ENCODE data around the gene PKP1.

PKP1 gene

DNA sequence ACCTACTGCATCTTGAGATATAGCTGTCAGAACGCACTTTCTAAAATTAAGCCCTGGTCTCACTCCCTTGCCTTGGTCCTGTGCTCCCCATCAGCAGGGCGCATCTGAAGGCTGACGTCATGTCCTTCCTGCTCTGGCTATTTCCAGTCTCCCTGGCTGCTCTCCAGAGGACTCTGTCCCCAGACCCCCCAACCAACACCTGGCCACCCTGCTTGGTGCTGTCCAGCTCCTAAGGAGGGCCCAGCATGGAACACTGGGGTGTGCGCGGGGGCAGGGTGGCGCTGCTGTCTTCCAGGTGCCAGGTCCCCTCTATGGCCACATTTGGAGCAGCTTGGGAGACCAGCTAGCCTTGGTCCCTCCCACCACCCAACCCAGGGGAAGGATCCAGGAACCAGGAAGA, 85.9 kb downstream of the PKP1 start:
- DNase-seq (ENCODE audit: low read depth): no peak

DNA sequence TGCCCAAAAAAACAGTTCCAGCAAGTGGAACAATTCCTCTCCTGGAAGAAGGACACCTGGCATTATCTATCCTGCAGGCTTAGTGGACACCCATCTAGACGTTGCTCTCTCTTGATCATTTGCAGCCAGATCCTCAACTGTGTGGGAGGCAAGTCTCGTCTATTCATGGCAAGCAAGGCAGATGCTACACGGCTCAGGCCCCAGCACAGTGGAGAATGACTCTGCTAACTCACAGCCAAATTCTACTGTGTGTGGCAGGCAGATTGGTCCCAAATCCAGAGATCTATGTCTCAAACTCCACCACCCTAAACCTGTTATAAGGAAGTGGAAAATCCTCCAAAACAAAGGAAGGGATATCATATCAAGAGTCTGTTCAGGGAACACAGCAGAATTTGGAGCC, 87.2 kb downstream of the PKP1 start:
- DNase-seq (ENCODE audit: low read depth): no peak

- DNase-seq (ENCODE audit: low read depth): no peak
Measured at GRCh38 chr1:201371276-201371675, 88.0 kb downstream of the PKP1 start.

- DNase-seq (ENCODE audit: low read depth): no peak
Measured at GRCh38 chr1:201371792-201372191, 88.5 kb downstream of the PKP1 start.

- no peak for DNase-seq (ENCODE audit: low read depth)
Measured at GRCh38 chr1:201374364-201374763, 91.1 kb downstream of the PKP1 start.

DNA sequence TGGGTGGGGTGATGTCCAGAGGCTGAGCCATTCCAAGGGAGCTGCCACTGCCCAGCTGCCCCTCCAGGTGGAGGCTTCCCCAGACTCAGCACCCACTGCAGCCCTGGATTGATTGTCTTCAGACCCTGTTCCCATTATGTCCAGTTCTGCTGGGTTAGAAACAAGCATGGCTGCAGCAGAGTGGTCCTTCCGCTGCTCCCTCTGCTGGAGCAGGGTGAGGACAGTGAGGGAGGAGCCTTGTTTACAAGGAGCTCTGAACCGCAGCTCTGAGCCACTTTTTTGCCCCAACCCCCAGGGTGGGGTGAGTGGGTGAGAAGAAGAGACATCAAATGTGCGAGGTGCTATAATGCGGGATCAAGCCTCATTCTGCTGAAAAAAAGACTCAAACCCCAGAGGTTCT, 91.9 kb downstream of the PKP1 start:
- DNase-seq (ENCODE audit: low read depth): no peak

DNA sequence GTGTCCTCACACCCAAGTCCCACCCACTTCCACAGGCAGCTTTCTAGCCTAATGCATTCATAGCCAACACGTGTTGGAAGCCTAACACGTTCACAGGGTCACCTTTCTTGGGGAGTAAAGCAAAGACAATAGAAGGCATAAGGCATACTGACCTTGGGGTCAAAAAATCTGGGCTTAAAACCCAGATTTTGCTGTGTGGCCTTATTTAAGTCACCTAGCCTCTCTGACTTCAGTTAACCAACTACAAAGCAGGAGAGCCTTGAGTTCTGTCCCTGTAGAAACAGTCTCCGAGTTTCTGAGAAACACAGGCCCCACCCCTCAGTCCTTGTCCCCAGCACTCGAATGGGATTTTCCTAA, 92.8 kb downstream of the PKP1 start:
- no peak for DNase-seq (ENCODE audit: low read depth)

GRCh38 chr1:201376464-201377374, 93.4 kb downstream of the PKP1 start:
- DNase-seq (ENCODE audit: low read depth): no peak

- DNase-seq (ENCODE audit: low read depth): no peak
Measured at GRCh38 chr1:201377611-201378092, 94.3 kb downstream of the PKP1 start, which contains the start of gene TNNT2. Gene TNNT2 (minus strand): TSS chr1:201377680. CDS start chr1:201373254, 4,426 bp downstream.

DNA sequence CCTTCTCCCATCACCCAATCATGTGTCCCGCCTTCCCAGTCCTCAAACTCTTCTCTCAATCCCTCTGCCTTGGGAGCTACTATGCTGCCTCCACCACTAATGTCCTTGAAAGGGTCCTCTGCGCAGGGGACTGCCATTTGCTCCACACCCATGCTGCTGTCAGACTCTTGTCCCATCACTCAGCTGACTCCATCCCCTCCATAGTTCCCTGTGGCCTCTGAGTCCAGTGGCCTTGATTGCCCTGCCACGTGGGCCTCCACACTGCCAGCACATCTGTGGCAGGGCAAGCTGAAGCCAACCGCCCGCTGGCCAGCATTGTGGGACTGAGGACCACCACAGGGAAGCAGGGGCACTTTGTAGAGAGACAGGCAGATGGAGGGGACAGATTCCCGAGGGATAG, 95.5 kb downstream of the PKP1 start:
- no peak for DNase-seq (ENCODE audit: low read depth)

DNA sequence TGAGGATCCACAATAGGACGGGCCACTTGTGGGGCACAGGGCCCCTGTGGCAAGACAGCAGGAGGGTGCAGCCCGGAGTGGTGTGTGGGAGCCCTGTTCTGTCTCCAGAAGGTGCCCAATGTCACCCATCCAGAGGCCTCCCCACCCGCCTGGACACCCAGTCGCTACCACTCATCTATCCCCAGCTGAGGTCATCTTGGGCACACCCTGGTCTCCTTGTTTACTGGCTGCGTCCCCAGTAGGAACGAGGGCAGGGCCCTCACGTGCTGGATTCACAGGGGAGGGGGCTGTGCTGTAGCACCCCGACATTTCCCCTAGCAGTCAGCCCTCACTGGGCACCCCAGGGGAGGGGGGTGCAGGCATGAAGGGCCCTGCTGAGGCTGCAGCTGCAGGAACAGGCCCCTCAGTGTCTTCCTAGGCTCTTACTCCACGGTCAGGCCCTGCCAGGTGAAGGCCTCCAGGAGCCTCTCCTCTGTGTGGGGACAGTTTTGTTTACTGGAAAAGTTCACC, 96.5 kb downstream of the PKP1 start:
- DNase-seq (ENCODE audit: low read depth): no peak

DNA sequence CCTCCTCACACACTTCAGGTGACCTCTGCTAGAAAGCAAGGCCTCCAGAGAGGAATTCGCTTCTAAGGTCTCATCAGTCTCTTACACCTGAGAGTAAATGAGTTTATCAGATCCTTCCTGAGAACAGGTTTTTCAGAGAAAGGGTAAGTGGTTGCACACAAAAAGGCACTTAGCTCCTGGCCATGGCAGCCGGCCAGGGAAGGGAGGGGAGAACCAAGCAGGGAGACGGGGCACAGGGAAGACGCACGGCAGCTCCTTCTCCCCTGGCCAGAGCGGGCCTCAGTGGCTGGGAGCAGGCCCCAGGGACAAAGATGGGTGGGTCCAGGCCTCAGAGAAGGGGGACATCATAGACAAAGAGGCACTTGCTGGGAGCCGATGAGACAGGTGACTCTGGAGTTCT, 97.8 kb downstream of the PKP1 start:
- DNase-seq (ENCODE audit: low read depth): no peak
